Measurements from ENCODE around the gene GHRHR. TPM values are rescaled to one million over a fixed set of nuclear protein-coding genes. Genes with fewer than 3 reads are reported as not detected.

GHRHR gene
- total RNA-seq, 2 experiments from 2014 or later = not detected

GRCh38 chr7:30932562-30932961 lies 31.2 kb upstream of the GHRHR start:
- Mint-ChIP-seq H3K27me3 (peaks cover 9% of the 10 kb centered on the region), H3K27ac (no peak overlapping the region), H3K9me3 (peaks cover 4% of the 10 kb centered on the region), H3K4me1 (no peaks in the 10 kb centered on the region), H3K4me3 (no peak overlapping the region), H3K36me3 (no peaks in the 10 kb centered on the region)
- POLR2A ChIA-PET = no interaction called here
- DNase-seq (no peak), ATAC-seq (ENCODE audit: low read depth) (no peak)

GRCh38 chr7:30933124-30933974 lies 30.4 kb upstream of the GHRHR start:
- no peaks in the 10 kb centered on the region for H3K9me3 Mint-ChIP-seq
- POLR2A ChIA-PET = no interaction called here
- no peak for ATAC-seq (ENCODE audit: low read depth)

GRCh38 chr7:30934225-30934624 lies 29.5 kb upstream of the GHRHR start:
- Mint-ChIP-seq H3K9me3 (no peaks in the 10 kb centered on the region), H3K4me1 (no peaks in the 10 kb centered on the region), H3K27me3 (peaks cover 13% of the 10 kb centered on the region), H3K36me3 (no peaks in the 10 kb centered on the region), H3K4me3 (no peak overlapping the region), H3K27ac (no peak overlapping the region)
- DNase-seq (no peak), ATAC-seq (ENCODE audit: low read depth) (no peak)
- POLR2A ChIA-PET = no interaction called here

More at GRCh38 chr7:30933124-30933974, 30.4 kb upstream of the GHRHR start:
- no peak for DNase-seq
- Mint-ChIP-seq H3K27me3 (peaks cover 12% of the 10 kb centered on the region), H3K4me1 (no peaks in the 10 kb centered on the region), H3K27ac (no peak overlapping the region), H3K36me3 (no peaks in the 10 kb centered on the region), H3K4me3 (no peak overlapping the region)

GRCh38 chr7:30934732-30935568 lies 28.8 kb upstream of the GHRHR start:
- no peaks in the 10 kb centered on the region for H3K9me3 Mint-ChIP-seq
- POLR2A ChIA-PET = no interaction called here
- no peaks in the 10 kb centered on the region for H3K36me3 Mint-ChIP-seq
- DNase-seq (no peak), ATAC-seq (ENCODE audit: low read depth) (no peak)
- H3K27ac Mint-ChIP-seq = no peak overlapping the region
- no peaks in the 10 kb centered on the region for H3K4me1 Mint-ChIP-seq
- no peak overlapping the region for H3K4me3 Mint-ChIP-seq
- H3K27me3 Mint-ChIP-seq = peaks cover 17% of the 10 kb centered on the region

GRCh38 chr7:30935569-30935877 lies 28.2 kb upstream of the GHRHR start:
- H3K27ac Mint-ChIP-seq = no peak overlapping the region
- H3K36me3 Mint-ChIP-seq = no peaks in the 10 kb centered on the region
- peaks cover 22% of the 10 kb centered on the region for H3K27me3 Mint-ChIP-seq
- DNase-seq = no peak
- POLR2A ChIA-PET = no interaction called here
- ATAC-seq (ENCODE audit: low read depth) = no peak
- no peak overlapping the region for H3K4me3 Mint-ChIP-seq
- no peaks in the 10 kb centered on the region for H3K4me1 Mint-ChIP-seq
- no peaks in the 10 kb centered on the region for H3K9me3 Mint-ChIP-seq

GRCh38 chr7:30936650-30937245 lies 27.0 kb upstream of the GHRHR start:
- Mint-ChIP-seq H3K9me3 (no peaks in the 10 kb centered on the region), H3K27me3 (peaks cover 30% of the 10 kb centered on the region), H3K4me3 (no peak overlapping the region), H3K36me3 (no peaks in the 10 kb centered on the region), H3K4me1 (no peaks in the 10 kb centered on the region), H3K27ac (no peak overlapping the region)
- ATAC-seq (ENCODE audit: low read depth) = no peak
- POLR2A ChIA-PET = no interaction called here
- DNase-seq = no peak

- ATAC-seq (ENCODE audit: low read depth) (no peak), DNase-seq (no peak)
- H3K27me3 Mint-ChIP-seq = peaks cover 37% of the 10 kb centered on the region
- POLR2A ChIA-PET = no interaction called here
- no peaks in the 10 kb centered on the region for H3K9me3 Mint-ChIP-seq
- no peak overlapping the region for H3K4me3 Mint-ChIP-seq
- H3K36me3 Mint-ChIP-seq = no peaks in the 10 kb centered on the region
- no peaks in the 10 kb centered on the region for H3K4me1 Mint-ChIP-seq
- H3K27ac Mint-ChIP-seq = no peak overlapping the region
Observed at GRCh38 chr7:30937416-30937815, 26.3 kb upstream of the GHRHR start.

GRCh38 chr7:30938435-30939316 lies 25.1 kb upstream of the GHRHR start:
- no peaks in the 10 kb centered on the region for H3K36me3 Mint-ChIP-seq
- H3K27ac Mint-ChIP-seq = no peak overlapping the region
- POLR2A ChIA-PET = interaction anchor here (0.5 kb wide), 1 partner anchor 23 kb away, joined by 3 read pairs; no protein-coding TSS in a partner anchor
- peak; percentile 74 for DNase-seq
- no peaks in the 10 kb centered on the region for H3K4me1 Mint-ChIP-seq
- ATAC-seq (ENCODE audit: low read depth) = peak; percentile 52
- H3K4me3 Mint-ChIP-seq = no peak overlapping the region
- H3K9me3 Mint-ChIP-seq = no peaks in the 10 kb centered on the region
- peaks cover 43% of the 10 kb centered on the region for H3K27me3 Mint-ChIP-seq

GRCh38 chr7:30941582-30942323 lies 22.0 kb upstream of the GHRHR start:
- no peaks in the 10 kb centered on the region for H3K4me1 Mint-ChIP-seq
- H3K36me3 Mint-ChIP-seq = no peaks in the 10 kb centered on the region
- DNase-seq = no peak
- H3K27ac Mint-ChIP-seq = no peak overlapping the region
- H3K27me3 Mint-ChIP-seq = peaks cover 51% of the 10 kb centered on the region
- no peak overlapping the region for H3K4me3 Mint-ChIP-seq
- peaks cover 5% of the 10 kb centered on the region for H3K9me3 Mint-ChIP-seq
- ATAC-seq (ENCODE audit: low read depth) = no peak
- POLR2A ChIA-PET = no interaction called here

- Mint-ChIP-seq H3K4me1 (no peaks in the 10 kb centered on the region), H3K27ac (no peak overlapping the region), H3K36me3 (no peaks in the 10 kb centered on the region), H3K4me3 (no peak overlapping the region), H3K27me3 (peaks cover 32% of the 10 kb centered on the region), H3K9me3 (peaks cover 2% of the 10 kb centered on the region)
- no peak for DNase-seq
- no peak for ATAC-seq (ENCODE audit: low read depth)
- POLR2A ChIA-PET = no interaction called here
Observed at GRCh38 chr7:30950197-30950596, 13.6 kb upstream of the GHRHR start.

GRCh38 chr7:30954914-30955313 lies 8.8 kb upstream of the GHRHR start:
- Mint-ChIP-seq H3K27me3 (peaks cover 47% of the 10 kb centered on the region), H3K9me3 (no peaks in the 10 kb centered on the region), H3K4me1 (no peaks in the 10 kb centered on the region), H3K36me3 (no peaks in the 10 kb centered on the region), H3K4me3 (no peak overlapping the region), H3K27ac (no peak overlapping the region)
- DNase-seq (no peak), ATAC-seq (ENCODE audit: low read depth) (no peak)
- POLR2A ChIA-PET = no interaction called here

- POLR2A ChIA-PET = no interaction called here
- peaks cover 35% of the 10 kb centered on the region for H3K27me3 Mint-ChIP-seq
- H3K9me3 Mint-ChIP-seq = no peaks in the 10 kb centered on the region
- H3K36me3 Mint-ChIP-seq = no peaks in the 10 kb centered on the region
- no peak overlapping the region for H3K4me3 Mint-ChIP-seq
- ATAC-seq (ENCODE audit: low read depth) (no peak), DNase-seq (no peak)
- H3K27ac Mint-ChIP-seq = no peak overlapping the region
- H3K4me1 Mint-ChIP-seq = no peaks in the 10 kb centered on the region
Observed at GRCh38 chr7:30956704-30957103, 7.0 kb upstream of the GHRHR start.
